Mucosa of rectum (tissue), 2 donors: ENCODE measurements around the gene TRPV6.

Experiments
- H3K27ac ChIP-seq, 2 donors: one replicate each; pipeline ENCODE4 v1.7.0; 2013; ENCODE audit warnings: inconsistent platforms in 2 of 2, low read depth in 2 of 2, low read length in 2 of 2
- H3K27me3 ChIP-seq, 2 donors: one replicate each; pipeline ENCODE4 v1.7.0; 2013; ENCODE audit warnings: low read length in 2 of 2; ENCODE audit not compliant: control insufficient read depth in 2 of 2, insufficient read depth in 2 of 2
- H3K36me3 ChIP-seq, 2 donors: one replicate each; pipeline ENCODE4 v1.7.0; 2013; ENCODE audit warnings: low read length in 2 of 2; ENCODE audit not compliant: control insufficient read depth in 2 of 2, insufficient read depth in 2 of 2
- H3K4me1 ChIP-seq, 2 donors: one replicate each; pipeline ENCODE4 v1.7.0; 2013; ENCODE audit warnings: low read length in 2 of 2, mild to moderate bottlenecking in 1 of 2; ENCODE audit not compliant: control insufficient read depth in 2 of 2, insufficient read depth in 2 of 2
- H3K4me3 ChIP-seq, 2 donors: one replicate each; pipeline ENCODE4 v1.7.0; 2013; ENCODE audit warnings: low read length in 2 of 2
- H3K9ac ChIP-seq, 2 donors: one replicate each; pipeline ENCODE4 v1.7.0; 2013; ENCODE audit warnings: low read length in 2 of 2, low read depth in 1 of 2, mild to moderate bottlenecking in 1 of 2
- H3K9me3 ChIP-seq, 2 donors: one replicate each; pipeline ENCODE4 v1.7.0; 2013; ENCODE audit warnings: low read length in 2 of 2; ENCODE audit not compliant: control insufficient read depth in 2 of 2
- donor health status: healthy.
- donor health status: Normal muscosa, but diverticular disease.

The TRPV6 gene

DNA sequence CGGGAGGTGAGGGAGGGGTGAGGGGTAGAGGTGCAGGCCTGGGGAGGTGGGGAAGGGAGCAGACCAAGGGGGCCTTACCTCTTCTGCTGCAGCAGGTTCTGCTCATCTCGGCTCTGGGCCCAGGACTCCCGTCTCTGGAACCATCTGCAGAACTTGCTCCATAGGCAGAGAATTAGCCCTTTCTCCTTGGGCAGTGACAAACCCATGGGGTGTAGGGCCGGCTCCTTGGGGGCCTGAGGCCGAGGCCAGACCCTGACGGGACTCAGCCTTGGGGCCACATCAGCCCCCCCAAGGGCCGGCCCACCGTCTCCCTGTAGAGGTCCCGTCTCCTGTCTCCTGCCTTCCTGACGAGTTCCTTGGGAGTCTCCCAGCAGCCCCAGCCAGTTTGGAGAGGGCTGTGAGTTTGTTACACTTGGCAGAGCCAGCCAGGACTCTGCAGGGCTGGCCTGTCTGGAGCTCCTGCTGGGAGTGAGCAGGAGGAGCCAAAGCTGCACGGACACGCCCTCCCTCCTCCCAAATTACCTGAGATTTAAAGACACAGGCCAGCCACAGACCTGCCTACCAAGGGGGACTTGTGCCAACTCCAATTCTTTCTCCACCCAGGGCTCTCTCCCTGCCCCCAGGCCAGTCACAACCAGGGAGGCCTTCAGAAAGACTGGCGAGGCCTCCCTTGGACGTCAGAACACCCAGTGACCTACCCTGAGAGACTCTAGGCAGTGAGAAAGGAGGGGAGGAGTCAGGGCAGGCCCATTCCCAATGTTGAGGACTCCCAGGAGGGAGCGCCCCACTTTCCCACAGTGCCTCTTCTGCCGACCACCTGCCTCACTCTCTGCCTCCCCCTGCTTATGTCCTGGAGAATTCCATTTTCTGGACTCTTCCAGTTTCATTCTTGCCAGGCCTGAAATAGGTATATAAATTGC lies at the start of gene TRPV6:
TSS of gene TRPV6 (minus strand) at position 435 of the 920 bp plus-strand sequence.
- no peaks in the 10 kb centered on the region for H3K9me3 ChIP-seq
- H3K27ac ChIP-seq = no peak within 1 kb of the TSS
- H3K4me3 ChIP-seq = no peak within 1 kb of the TSS
- H3K9ac ChIP-seq = no peak within 1 kb of the TSS
- H3K4me1 ChIP-seq = no peaks in the 10 kb centered on the region
- H3K27me3 ChIP-seq = peaks cover 0 to 5% of the 10 kb centered on the region in 2 donors
- H3K36me3 ChIP-seq = no peaks in the 10 kb centered on the region

DNA sequence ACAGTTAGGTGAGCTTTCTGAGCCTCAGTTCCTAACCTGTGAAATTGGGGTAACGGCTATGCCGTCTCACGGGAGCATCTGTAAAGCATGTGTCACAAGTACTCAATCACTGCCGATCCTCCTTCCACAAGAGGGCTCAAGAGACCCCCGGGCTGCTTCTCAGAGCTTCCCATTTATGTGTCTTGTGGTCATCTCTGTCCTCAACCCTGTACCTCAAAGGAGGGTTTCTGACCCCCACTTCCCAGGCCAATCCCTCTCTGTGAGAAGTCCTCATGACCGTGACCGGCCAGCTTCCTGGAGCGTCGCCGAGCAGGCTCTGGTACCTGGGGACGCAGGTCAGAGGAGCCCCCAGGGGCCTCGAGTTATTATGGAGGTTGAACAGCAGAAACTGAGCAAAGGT lies 48.5 kb upstream of the TRPV6 start:
- Histone ChIP-seq H3K9ac (no peak overlapping the region), H3K27ac (no peak overlapping the region), H3K36me3 (no peaks in the 10 kb centered on the region), H3K4me3 (no peak overlapping the region), H3K9me3 (no peaks in the 10 kb centered on the region), H3K27me3 (no peaks in the 10 kb centered on the region), H3K4me1 (no peaks in the 10 kb centered on the region)

DNA sequence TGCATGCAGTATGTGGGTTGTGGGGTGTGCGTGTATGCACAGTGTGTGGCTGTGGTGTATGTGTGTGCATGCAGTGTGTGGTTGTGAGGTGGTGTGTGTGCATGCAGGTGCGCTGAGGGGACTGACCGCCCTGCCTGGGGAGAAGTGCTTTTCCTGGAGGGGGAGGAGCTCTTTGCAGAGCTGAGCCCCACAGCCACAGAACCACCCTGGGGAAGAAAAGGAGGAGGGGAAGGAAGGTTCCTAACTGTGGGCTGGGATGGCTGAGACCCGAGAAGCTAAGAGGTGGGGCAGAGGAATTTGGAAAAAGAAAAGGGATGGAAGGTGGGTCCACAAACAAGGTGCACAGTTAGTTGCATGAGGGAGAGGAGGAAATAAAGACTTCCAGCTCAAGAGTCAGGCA lies 48.1 kb upstream of the TRPV6 start, which contains the start of gene TRPV5:
TSS of gene TRPV5 (minus strand) at position 123 of the 400 bp plus-strand sequence. CDS start 287 bp downstream, outside the sequence.
- H3K9me3 ChIP-seq = no peaks in the 10 kb centered on the region
- no peaks in the 10 kb centered on the region for H3K27me3 ChIP-seq
- H3K9ac ChIP-seq = no peak within 1 kb of the TSS
- no peak within 1 kb of the TSS for H3K4me3 ChIP-seq
- no peaks in the 10 kb centered on the region for H3K4me1 ChIP-seq
- H3K27ac ChIP-seq = no peak within 1 kb of the TSS
- no peaks in the 10 kb centered on the region for H3K36me3 ChIP-seq

GRCh38 chr7:142933092-142933475 lies 47.5 kb upstream of the TRPV6 start:
- Histone ChIP-seq H3K4me1 (no peaks in the 10 kb centered on the region), H3K9ac (no peak overlapping the region), H3K27ac (no peak overlapping the region), H3K4me3 (no peak overlapping the region), H3K36me3 (no peaks in the 10 kb centered on the region), H3K27me3 (no peaks in the 10 kb centered on the region), H3K9me3 (no peaks in the 10 kb centered on the region)

- Histone ChIP-seq H3K4me1 (no peaks in the 10 kb centered on the region), H3K9me3 (no peaks in the 10 kb centered on the region), H3K4me3 (no peak overlapping the region), H3K9ac (no peak overlapping the region), H3K36me3 (no peaks in the 10 kb centered on the region), H3K27ac (no peak overlapping the region), H3K27me3 (no peaks in the 10 kb centered on the region)
These were observed 47.0 kb upstream of the TRPV6 start for GRCh38 chr7:142932386-142933091.

- Histone ChIP-seq H3K4me3 (no peak overlapping the region), H3K4me1 (no peaks in the 10 kb centered on the region), H3K9me3 (no peaks in the 10 kb centered on the region), H3K27ac (no peak overlapping the region), H3K9ac (no peak overlapping the region), H3K36me3 (no peaks in the 10 kb centered on the region), H3K27me3 (no peaks in the 10 kb centered on the region)
These were observed 44.7 kb upstream of the TRPV6 start for GRCh38 chr7:142930126-142930730.

DNA sequence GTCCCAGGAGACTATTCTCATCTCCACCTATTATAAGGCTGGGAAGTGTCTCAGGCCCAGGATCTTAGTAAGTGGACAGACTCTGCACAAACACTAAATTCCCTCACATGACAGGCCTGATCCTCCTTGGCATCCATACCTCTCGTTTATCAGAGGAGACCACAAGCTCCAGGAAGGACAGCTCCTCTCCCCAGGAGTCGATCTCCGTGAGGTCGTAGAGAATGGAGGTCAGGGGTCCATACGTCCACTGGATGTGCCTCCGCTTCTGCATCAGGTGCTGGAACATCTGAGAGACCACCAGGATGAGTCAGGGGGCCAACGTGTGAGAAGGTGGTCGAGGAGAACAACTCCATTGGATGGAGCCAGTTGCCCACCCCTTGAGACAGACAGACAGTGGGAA lies 42.4 kb upstream of the TRPV6 start:
- Histone ChIP-seq H3K4me3 (no peak overlapping the region), H3K27ac (no peak overlapping the region), H3K4me1 (no peaks in the 10 kb centered on the region), H3K9ac (no peak overlapping the region), H3K27me3 (peaks cover 0 to 3% of the 10 kb centered on the region in 2 donors), H3K9me3 (no peaks in the 10 kb centered on the region), H3K36me3 (no peaks in the 10 kb centered on the region)

GRCh38 chr7:142927085-142927745 lies 41.7 kb upstream of the TRPV6 start:
- no peak overlapping the region for H3K27ac ChIP-seq
- H3K9me3 ChIP-seq = no peaks in the 10 kb centered on the region
- peaks cover 0 to 3% of the 10 kb centered on the region in 2 donors for H3K27me3 ChIP-seq
- H3K4me3 ChIP-seq = no peak overlapping the region
- H3K4me1 ChIP-seq = no peaks in the 10 kb centered on the region
- no peak overlapping the region for H3K9ac ChIP-seq
- H3K36me3 ChIP-seq = no peaks in the 10 kb centered on the region

- Histone ChIP-seq H3K27ac (no peak overlapping the region), H3K9me3 (no peaks in the 10 kb centered on the region), H3K4me1 (no peaks in the 10 kb centered on the region), H3K36me3 (no peaks in the 10 kb centered on the region), H3K4me3 (no peak overlapping the region), H3K9ac (no peak overlapping the region), H3K27me3 (peaks cover 0 to 3% of the 10 kb centered on the region in 2 donors)
These were observed 39.9 kb upstream of the TRPV6 start for GRCh38 chr7:142925413-142925812.
